Adipocyte (in vitro differentiated cells): ENCODE data around the gene MAN1C1.

Experiments
- DNase-seq: peaks from one replicate; pipeline ENCODE4 v3.0.0-alpha.2; 2015; ENCODE audit warnings: low read depth
- H3K27me3 ChIP-seq: replicated peaks from 2 replicates; pipeline ENCODE4 v1.7.0; 2013; ENCODE audit warnings: mild to moderate bottlenecking, low read length, moderate library complexity; ENCODE audit not compliant: control insufficient read depth, insufficient read depth
- H3K36me3 ChIP-seq: 2 replicates; pipeline ENCODE4 v1.7.0; 2013; ENCODE audit warnings: low read length, mild to moderate bottlenecking, moderate library complexity; ENCODE audit not compliant: control insufficient read depth, insufficient read depth, severe bottlenecking
- H3K4me1 ChIP-seq: 2 replicates; pipeline ENCODE4 v1.7.0; 2013; ENCODE audit warnings: mild to moderate bottlenecking, low read length, moderate library complexity; ENCODE audit not compliant: control insufficient read depth, insufficient read depth
- H3K4me3 ChIP-seq: 2 replicates; pipeline ENCODE4 v1.7.0; 2013; ENCODE audit warnings: mild to moderate bottlenecking, low read length, moderate library complexity
- H3K9ac ChIP-seq: 2 replicates; pipeline ENCODE4 v1.7.0; 2013; ENCODE audit warnings: mild to moderate bottlenecking, low read length, moderate library complexity
- H3K9me3 ChIP-seq: 2 replicates; pipeline ENCODE4 v1.7.0; 2013; ENCODE audit warnings: mild to moderate bottlenecking, low read length, moderate library complexity; ENCODE audit not compliant: control insufficient read depth

MAN1C1 gene

GRCh38 chr1:25706146-25707089 is 89.8 kb downstream of the MAN1C1 start:
- H3K4me3 ChIP-seq: no peak overlapping the region
- no peaks in the 10 kb centered on the region for H3K9me3 ChIP-seq
- H3K36me3 ChIP-seq: no peaks in the 10 kb centered on the region
- H3K9ac ChIP-seq: peak overlapping the region; percentile 0
- H3K4me1 ChIP-seq: peaks cover 55% of the 10 kb centered on the region
- DNase-seq: no peak
- no peaks in the 10 kb centered on the region for H3K27me3 ChIP-seq

DNA sequence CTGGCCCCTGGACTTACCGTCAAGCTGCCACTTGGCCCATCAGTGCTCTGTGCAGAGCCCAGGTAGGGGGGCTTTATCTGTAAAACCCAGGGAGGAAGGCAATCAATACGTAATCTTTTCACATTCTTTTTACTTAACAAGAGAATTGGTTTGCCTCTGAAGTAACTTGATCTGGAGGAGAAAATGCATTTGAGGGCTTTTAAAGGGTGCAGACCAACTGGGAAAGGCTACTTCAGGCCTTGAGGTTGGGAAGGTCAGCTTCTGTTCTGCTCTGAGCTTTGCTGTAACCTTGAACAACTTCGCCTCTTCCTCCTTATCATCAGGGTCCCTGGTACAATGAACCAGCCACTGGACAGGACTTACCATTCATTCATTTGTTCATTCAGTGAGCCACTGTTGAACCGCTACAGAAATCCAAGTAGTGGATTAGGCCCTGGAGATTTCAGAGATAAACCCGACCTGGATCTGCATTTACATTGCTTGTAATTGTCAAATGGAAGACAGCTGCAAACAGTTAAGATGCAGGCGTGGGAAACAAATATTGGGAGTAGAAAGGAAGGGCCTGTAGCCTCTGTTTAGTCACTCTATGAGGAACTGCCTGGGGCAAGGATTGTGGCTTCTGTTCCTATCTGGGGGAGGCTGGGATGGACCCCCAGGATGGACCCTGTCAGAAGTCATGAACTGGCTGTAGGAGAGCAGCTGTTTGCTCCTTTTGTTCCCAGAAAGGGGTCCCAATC is 90.9 kb downstream of the MAN1C1 start:
- Histone ChIP-seq H3K9ac (peak overlapping the region; percentile 43), H3K27me3 (no peaks in the 10 kb centered on the region), H3K4me1 (peaks cover 55% of the 10 kb centered on the region), H3K4me3 (peak overlapping the region; percentile 54), H3K36me3 (no peaks in the 10 kb centered on the region), H3K9me3 (no peaks in the 10 kb centered on the region)
- DNase-seq: peak; percentile 85

GRCh38 chr1:25710583-25711347 is 94.2 kb downstream of the MAN1C1 start:
- Histone ChIP-seq H3K27me3 (no peaks in the 10 kb centered on the region), H3K9me3 (no peaks in the 10 kb centered on the region), H3K4me1 (peaks cover 50% of the 10 kb centered on the region), H3K36me3 (no peaks in the 10 kb centered on the region), H3K9ac (no peak overlapping the region), H3K4me3 (no peak overlapping the region)
- peak; percentile 19 for DNase-seq

- H3K4me1 ChIP-seq: peaks cover 40% of the 10 kb centered on the region
- DNase-seq: peak; percentile 81
- no peak overlapping the region for H3K9ac ChIP-seq
- no peaks in the 10 kb centered on the region for H3K36me3 ChIP-seq
- H3K9me3 ChIP-seq: no peaks in the 10 kb centered on the region
- no peak overlapping the region for H3K4me3 ChIP-seq
- no peaks in the 10 kb centered on the region for H3K27me3 ChIP-seq
Measured at GRCh38 chr1:25711555-25712298, 95.1 kb downstream of the MAN1C1 start.

DNA sequence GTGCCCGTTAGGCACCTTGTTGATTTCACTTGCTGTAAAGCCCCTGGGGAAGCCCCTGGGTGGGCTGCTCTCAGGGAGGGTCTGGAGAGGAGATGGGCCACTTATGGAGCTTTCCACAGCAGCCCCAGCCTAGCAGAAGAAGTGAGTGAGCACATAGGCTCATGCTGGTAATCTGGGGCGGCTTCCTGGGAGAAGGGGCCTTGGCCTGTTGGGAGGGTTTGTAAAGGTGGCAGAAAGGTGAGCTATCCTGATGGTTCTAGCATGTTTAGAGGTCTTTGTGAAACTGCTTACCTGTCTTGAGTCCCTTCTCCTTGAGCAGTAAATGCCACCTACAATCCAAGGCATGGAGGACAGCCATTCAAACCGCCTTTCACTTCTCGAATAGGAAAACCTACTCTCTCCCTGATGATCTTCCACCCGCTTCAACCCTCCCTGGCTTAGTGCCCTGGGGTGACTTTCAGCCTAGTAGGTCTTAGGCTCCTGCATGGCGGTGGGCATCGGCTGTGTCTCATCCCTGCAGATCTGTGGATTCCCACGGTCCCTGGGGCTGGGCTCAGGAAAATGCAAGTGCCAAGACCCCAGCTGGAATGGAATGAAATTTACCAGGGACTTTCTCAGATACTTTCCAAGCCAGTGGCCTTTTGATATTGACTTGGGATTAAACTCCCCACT is 95.8 kb downstream of the MAN1C1 start:
- no peak for DNase-seq
- Histone ChIP-seq H3K9ac (no peak overlapping the region), H3K4me3 (no peak overlapping the region), H3K9me3 (no peaks in the 10 kb centered on the region), H3K4me1 (peaks cover 33% of the 10 kb centered on the region), H3K27me3 (no peaks in the 10 kb centered on the region), H3K36me3 (no peaks in the 10 kb centered on the region)

GRCh38 chr1:25713961-25714360 is 97.4 kb downstream of the MAN1C1 start:
- Histone ChIP-seq H3K9me3 (no peaks in the 10 kb centered on the region), H3K4me1 (peaks cover 22% of the 10 kb centered on the region), H3K36me3 (no peaks in the 10 kb centered on the region), H3K9ac (no peak overlapping the region), H3K27me3 (no peaks in the 10 kb centered on the region), H3K4me3 (no peak overlapping the region)
- no peak for DNase-seq

DNA sequence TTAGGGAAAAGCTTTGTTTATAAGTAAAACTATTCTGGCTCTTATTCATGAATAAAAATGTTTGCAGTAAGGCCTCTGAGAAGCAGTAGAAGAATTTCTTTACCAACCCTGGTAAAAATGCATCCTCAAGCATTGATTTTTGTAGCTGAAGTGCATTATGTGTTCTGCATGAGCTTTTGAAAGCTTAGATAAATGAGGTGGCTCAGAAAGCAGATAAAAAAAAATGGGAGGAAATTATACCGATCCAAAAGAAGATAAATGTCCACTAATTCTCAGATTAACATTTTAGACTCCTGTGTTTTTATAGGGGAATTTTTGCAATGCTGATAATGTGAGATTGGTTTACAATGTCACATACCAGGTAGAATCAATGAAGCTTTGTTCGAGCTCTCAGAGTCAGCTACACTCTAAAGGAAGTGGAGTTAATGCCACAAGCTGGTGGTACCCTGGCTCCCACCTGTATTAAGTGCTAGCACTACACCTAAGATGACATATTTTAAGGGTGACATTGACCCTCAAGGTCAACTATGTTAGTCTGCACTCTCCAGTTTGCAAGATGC is 97.9 kb downstream of the MAN1C1 start:
- Histone ChIP-seq H3K4me3 (no peak overlapping the region), H3K4me1 (peaks cover 20% of the 10 kb centered on the region), H3K27me3 (no peaks in the 10 kb centered on the region), H3K36me3 (no peaks in the 10 kb centered on the region), H3K9ac (no peak overlapping the region), H3K9me3 (no peaks in the 10 kb centered on the region)
- DNase-seq: no peak

DNA sequence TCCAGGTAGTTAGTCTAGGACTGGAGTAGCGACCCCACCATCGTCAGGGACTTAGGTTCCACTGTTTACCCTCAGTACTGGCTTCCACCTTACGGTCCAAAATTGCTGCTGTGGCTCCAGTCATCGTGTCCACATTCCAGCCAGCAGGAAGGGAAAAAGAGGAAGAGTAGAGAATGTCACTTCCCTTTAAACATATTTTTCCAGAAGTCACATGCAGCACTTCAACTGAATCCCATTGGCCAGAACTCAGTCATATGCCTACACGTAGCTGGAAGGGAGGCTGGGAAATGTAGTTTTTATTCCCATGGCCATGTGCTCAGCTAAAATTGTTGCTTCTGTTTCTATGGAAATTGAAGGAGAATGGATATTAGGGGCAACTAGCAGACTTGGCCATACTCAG is 99.3 kb downstream of the MAN1C1 start:
- no peak overlapping the region for H3K9ac ChIP-seq
- no peak for DNase-seq

GRCh38 chr1:25716320-25716719 is 99.7 kb downstream of the MAN1C1 start:
- DNase-seq: peak; percentile 27
- Histone ChIP-seq H3K9me3 (no peaks in the 10 kb centered on the region), H3K9ac (no peak overlapping the region), H3K36me3 (no peaks in the 10 kb centered on the region), H3K4me1 (peaks cover 12% of the 10 kb centered on the region), H3K27me3 (no peaks in the 10 kb centered on the region), H3K4me3 (no peak overlapping the region)

More for the DNA sequence above, 99.3 kb downstream of the MAN1C1 start:
- Histone ChIP-seq H3K36me3 (no peaks in the 10 kb centered on the region), H3K27me3 (no peaks in the 10 kb centered on the region), H3K4me3 (no peak overlapping the region), H3K4me1 (peaks cover 17% of the 10 kb centered on the region), H3K9me3 (no peaks in the 10 kb centered on the region)

GRCh38 chr1:25718732-25719131 is 102.1 kb downstream of the MAN1C1 start:
- H3K27me3 ChIP-seq: no peaks in the 10 kb centered on the region
- no peaks in the 10 kb centered on the region for H3K36me3 ChIP-seq
- no peaks in the 10 kb centered on the region for H3K9me3 ChIP-seq
- peaks cover 3% of the 10 kb centered on the region for H3K4me1 ChIP-seq
- H3K4me3 ChIP-seq: no peak overlapping the region
- peak; percentile 31 for DNase-seq
- no peak overlapping the region for H3K9ac ChIP-seq
